Measurements from ENCODE around the gene SHROOM3. TPM values are rescaled to one million over a fixed set of nuclear protein-coding genes. Genes with fewer than 3 reads are reported as not detected.

SHROOM3 gene
- total RNA-seq, 6 experiments from 2014 or later = 39.1 to 98.7 (median 40.9) TPM

- peak overlapping the region; percentile 41 for H3K4me3 Mint-ChIP-seq
Observed at GRCh38 chr4:76802236-76803021, 367.4 kb downstream of the SHROOM3 start.

GRCh38 chr4:76803522-76803921 lies 368.5 kb downstream of the SHROOM3 start:
- DNase-seq = peak; percentile 84
- peaks cover 56% of the 10 kb centered on the region for H3K4me1 Mint-ChIP-seq (ENCODE audit: low read depth)

More at GRCh38 chr4:76802236-76803021, 367.4 kb downstream of the SHROOM3 start:
- peaks cover 13% of the 10 kb centered on the region for H3K36me3 Mint-ChIP-seq (ENCODE audit: low read depth)
- peaks cover 12% of the 10 kb centered on the region for H3K9me3 Mint-ChIP-seq
- no peak for DNase-seq
- peaks cover 3% of the 10 kb centered on the region for H3K27me3 Mint-ChIP-seq (ENCODE audit: insufficient read depth)
- peak overlapping the region; percentile 73 for H3K27ac Mint-ChIP-seq
- TF ChIP-seq CTCF (IDR thresholded peaks at IDR 0.05) = no peak
- H3K4me1 Mint-ChIP-seq (ENCODE audit: low read depth) = peaks cover 56% of the 10 kb centered on the region

GRCh38 chr4:76804096-76804495 lies 369.1 kb downstream of the SHROOM3 start:
- Mint-ChIP-seq H3K36me3 (ENCODE audit: low read depth) (peaks cover 30% of the 10 kb centered on the region), H3K4me3 (peak overlapping the region; percentile 0; the same call in 1 of the 2 replicates), H3K27me3 (ENCODE audit: insufficient read depth) (peaks cover 3% of the 10 kb centered on the region), H3K27ac (peak overlapping the region; percentile 73; the same call in 1 of the 2 replicates), H3K4me1 (ENCODE audit: low read depth) (peaks cover 56% of the 10 kb centered on the region), H3K9me3 (peaks cover 29% of the 10 kb centered on the region)
- no peak for TF ChIP-seq CTCF (IDR thresholded peaks at IDR 0.05)
- DNase-seq = no peak

More at GRCh38 chr4:76803522-76803921, 368.5 kb downstream of the SHROOM3 start:
- H3K27ac Mint-ChIP-seq = peak overlapping the region; percentile 73
- TF ChIP-seq CTCF (IDR thresholded peaks at IDR 0.05) = no peak
- H3K27me3 Mint-ChIP-seq (ENCODE audit: insufficient read depth) = peaks cover 3% of the 10 kb centered on the region
- H3K36me3 Mint-ChIP-seq (ENCODE audit: low read depth) = peaks cover 24% of the 10 kb centered on the region
- H3K4me3 Mint-ChIP-seq = peak overlapping the region; percentile 0; the same call in 1 of the 2 replicates
- peaks cover 23% of the 10 kb centered on the region for H3K9me3 Mint-ChIP-seq

- Mint-ChIP-seq H3K27me3 (ENCODE audit: insufficient read depth) (peaks cover 3% of the 10 kb centered on the region), H3K4me1 (ENCODE audit: low read depth) (peaks cover 61% of the 10 kb centered on the region), H3K36me3 (ENCODE audit: low read depth) (peaks cover 35% of the 10 kb centered on the region), H3K27ac (no peak overlapping the region), H3K4me3 (no peak overlapping the region), H3K9me3 (peaks cover 34% of the 10 kb centered on the region)
- DNase-seq = no peak
- TF ChIP-seq CTCF (IDR thresholded peaks at IDR 0.05) = no peak
Observed at GRCh38 chr4:76806346-76806745, 371.3 kb downstream of the SHROOM3 start.

GRCh38 chr4:76806757-76807156 lies 371.7 kb downstream of the SHROOM3 start:
- TF ChIP-seq CTCF (IDR thresholded peaks at IDR 0.05) = no peak
- Mint-ChIP-seq H3K9me3 (peaks cover 34% of the 10 kb centered on the region), H3K36me3 (ENCODE audit: low read depth) (peaks cover 35% of the 10 kb centered on the region), H3K4me3 (no peak overlapping the region), H3K27ac (no peak overlapping the region), H3K4me1 (ENCODE audit: low read depth) (peaks cover 61% of the 10 kb centered on the region), H3K27me3 (ENCODE audit: insufficient read depth) (no peaks in the 10 kb centered on the region; the same call in 1 of the 2 replicates)
- no peak for DNase-seq
